Right atrium auricular region (tissue), 2 donors: ENCODE results near the gene TDRD12. TPM values are rescaled to one million over a fixed set of nuclear protein-coding genes. Genes with fewer than 3 reads are reported as not detected.

ENCODE experiments used
- DNase-seq: peaks from one replicate; pipeline ENCODE4 v3.0.0-alpha.2; 2019; ENCODE audit warnings: low spot score
- H3K27ac ChIP-seq, 2 donors: fragments of 200-600 bp; sonication (generic); 1 replicate in 1 of 2; 2 replicates in 1 of 2; pipeline ENCODE4 v1.5.1; 2016 to 2019
- H3K27me3 ChIP-seq, 2 donors: fragments of 200-600 bp; sonication (generic); one replicate each; pipeline versions ENCODE4 v1.5.1 to v1.6.0; 2017 to 2019
- H3K36me3 ChIP-seq: fragments of 200-600 bp; sonication (generic); one replicate; pipeline ENCODE4 v1.5.1; 2016
- H3K4me1 ChIP-seq, 2 donors: fragments of 200-600 bp; sonication (generic); one replicate each; pipeline versions ENCODE4 v1.5.1 to v1.6.0; 2017 to 2019
- H3K4me3 ChIP-seq, 2 donors: fragments of 200-600 bp; sonication (generic); 1 replicate in 1 of 2; 2 replicates in 1 of 2; pipeline ENCODE4 v1.5.1; 2017 to 2019; ENCODE audit warnings: mild to moderate bottlenecking in 1 of 2, moderate library complexity in 1 of 2
- H3K9me3 ChIP-seq, 2 donors: fragments of 200-600 bp; sonication (generic); one replicate each; pipeline ENCODE4 v1.5.1; 2019
- CTCF ChIP-seq, 2 donors: fragments of 200-600 bp; sonication (generic); IDR thresholded peaks; one replicate each; pipeline ENCODE4 v1.5.1; 2019; ENCODE audit warnings: antibody characterized with exemption in 2 of 2
- total RNA-seq, 2 donors: library from RNA; depleted of rRNA; stranded (reverse); fragments of >200 nt; gene quantifications; one replicate each; pipeline ENCODE4 v1.1.0, GENCODE V29; 2016

The TDRD12 gene
- under 1 TPM; 0.28 to 0.96 TPM for total RNA-seq

GRCh38 chr19:32719611-32720059 lies at the start of gene TDRD12:
Gene TDRD12 (plus strand): TSS chr19:32719767. CDS start chr19:32720073, 306 bp downstream.
- Histone ChIP-seq H3K36me3 (peaks cover 2% of the 10 kb centered on the region), H3K9me3 (no peaks in the 10 kb centered on the region), H3K4me3 (no peak within 1 kb of the TSS), H3K27me3 (no peaks in the 10 kb centered on the region), H3K4me1 (no peaks in the 10 kb centered on the region), H3K27ac (no peak within 1 kb of the TSS)
- DNase-seq, result no peak
- TF ChIP-seq CTCF (IDR thresholded peaks at IDR 0.05), result no peak

DNA sequence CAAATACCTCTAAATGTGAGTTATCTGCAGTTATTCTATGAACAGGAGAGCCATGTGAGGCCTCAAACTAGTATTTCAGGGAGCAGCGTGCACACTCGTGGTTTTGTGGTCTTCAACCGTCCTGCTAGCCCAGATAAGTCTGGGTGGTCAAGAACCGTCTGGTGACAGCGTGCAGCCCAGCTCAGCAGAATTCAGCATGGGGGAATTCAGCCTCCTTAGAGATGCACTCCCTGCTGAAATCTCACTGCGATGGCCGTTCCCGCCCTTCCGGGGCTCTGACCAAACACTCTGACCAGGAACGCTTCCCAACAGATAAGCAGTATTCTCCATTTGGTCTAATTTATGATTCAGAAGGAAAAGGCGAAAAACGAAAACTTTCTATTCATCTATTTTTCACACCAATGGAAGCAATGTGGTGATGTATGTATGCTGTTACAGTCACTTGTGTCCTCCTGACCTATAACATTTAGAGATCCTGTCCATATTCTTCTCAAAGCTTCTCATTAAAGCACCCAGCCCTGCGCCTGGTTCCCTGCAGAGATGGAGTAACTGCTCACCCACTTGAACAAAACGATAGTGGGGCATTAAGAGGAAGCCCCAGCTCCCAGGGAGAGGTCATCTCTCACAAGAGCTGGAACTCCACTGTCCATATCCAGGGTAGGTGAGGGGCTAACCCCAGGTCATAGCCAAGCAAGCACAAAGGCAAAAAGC lies 47.5 kb upstream of the TDRD12 start:
- H3K9me3 ChIP-seq, result no peaks in the 10 kb centered on the region
- peaks cover 0 to 45% of the 10 kb centered on the region in 2 donors for H3K4me1 ChIP-seq
- H3K27ac ChIP-seq, result no peak overlapping the region

GRCh38 chr19:32672841-32673240 lies 46.7 kb upstream of the TDRD12 start:
- DNase-seq, result no peak
- H3K4me3 ChIP-seq, result no peak overlapping the region
- no peaks in the 10 kb centered on the region for H3K9me3 ChIP-seq
- no peak for TF ChIP-seq CTCF (IDR thresholded peaks at IDR 0.05)
- no peaks in the 10 kb centered on the region for H3K27me3 ChIP-seq
- H3K27ac ChIP-seq, result no peak overlapping the region
- H3K4me1 ChIP-seq, result peaks cover 0 to 45% of the 10 kb centered on the region in 2 donors
- H3K36me3 ChIP-seq, result no peaks in the 10 kb centered on the region

More for the DNA sequence above, 47.5 kb upstream of the TDRD12 start:
- peaks cover 4% of the 10 kb centered on the region for H3K36me3 ChIP-seq
- no peaks in the 10 kb centered on the region for H3K27me3 ChIP-seq
- no peak for DNase-seq
- no peak for TF ChIP-seq CTCF (IDR thresholded peaks at IDR 0.05)
- no peak overlapping the region for H3K4me3 ChIP-seq

- TF ChIP-seq CTCF (IDR thresholded peaks at IDR 0.05), result no peak
- Histone ChIP-seq H3K27ac (no peak overlapping the region), H3K4me1 (peaks cover 0 to 45% of the 10 kb centered on the region in 2 donors), H3K36me3 (no peaks in the 10 kb centered on the region), H3K9me3 (no peaks in the 10 kb centered on the region), H3K4me3 (no peak overlapping the region), H3K27me3 (no peaks in the 10 kb centered on the region)
- DNase-seq, result no peak
These were observed 46.0 kb upstream of the TDRD12 start for GRCh38 chr19:32673573-32673972.

- Histone ChIP-seq H3K27ac (peak overlapping the region; percentile 91 to 92), H3K27me3 (no peaks in the 10 kb centered on the region), H3K36me3 (no peaks in the 10 kb centered on the region), H3K4me3 (peak overlapping the region; percentile 86 to 99), H3K4me1 (peaks cover 0 to 45% of the 10 kb centered on the region in 2 donors), H3K9me3 (no peaks in the 10 kb centered on the region)
- DNase-seq, result no peak
- TF ChIP-seq CTCF (IDR thresholded peaks at IDR 0.05), result peak in 1 of 2 donors; percentile 20
These were observed 45.2 kb upstream of the TDRD12 start for GRCh38 chr19:32674153-32674930.
